Progenitor cell of endocrine pancreas (in vitro differentiated cells): ENCODE data around the gene FBXO4. TPM values are rescaled to one million over a fixed set of nuclear protein-coding genes. Genes with fewer than 3 reads are reported as not detected.

Experiments
- DNase-seq: peaks from one replicate; pipeline ENCODE4 v3.0.0; 2021; ENCODE audit warnings: low spot score; ENCODE audit not compliant: unreplicated experiment
- H3K27ac Mint-ChIP-seq: 2 replicates; pipeline ENCODE4 v1.8.0; 2021; ENCODE audit warnings: mild to moderate bottlenecking, moderate library complexity, mixed read lengths
- H3K27me3 Mint-ChIP-seq: 2 replicates; pipeline ENCODE4 v1.8.0; 2021; ENCODE audit warnings: mixed read lengths
- H3K36me3 Mint-ChIP-seq: 2 replicates; pipeline ENCODE4 v1.8.0; 2022; ENCODE audit warnings: mixed read lengths; ENCODE audit not compliant: insufficient read depth
- H3K4me1 Mint-ChIP-seq: 2 replicates; pipeline ENCODE4 v1.8.0; 2021; ENCODE audit warnings: low read depth, mixed read lengths
- H3K4me3 Mint-ChIP-seq: 2 replicates; pipeline ENCODE4 v1.8.0; 2021; ENCODE audit warnings: low read depth, mild to moderate bottlenecking, moderate library complexity, mixed read lengths
- H3K9me3 Mint-ChIP-seq: 2 replicates; pipeline ENCODE4 v1.8.0; 2021; ENCODE audit warnings: low read depth, mixed read lengths
- CTCF ChIP-seq: fragments of 200-600 bp; sonication (generic); IDR thresholded peaks from one replicate; pipeline ENCODE4 v1.5.0; 2021; ENCODE audit warnings: antibody characterized with exemption, mild to moderate bottlenecking; ENCODE audit not compliant: unreplicated experiment
- total RNA-seq: library from RNA; stranded (reverse); gene quantifications from 2 replicates; pipeline ENCODE4 v1.2.1, GENCODE V29; 2021

FBXO4 gene
- total RNA-seq, 1 donor from 2014 or later, result 6.9 TPM

GRCh38 chr5:41892031-41892430 is 33.0 kb upstream of the FBXO4 start:
- no peak for DNase-seq
- Mint-ChIP-seq H3K27me3 (peaks cover 17% of the 10 kb centered on the region), H3K36me3 (no peaks in the 10 kb centered on the region), H3K27ac (no peak overlapping the region), H3K4me1 (peaks cover 2% of the 10 kb centered on the region), H3K9me3 (peaks cover 4% of the 10 kb centered on the region), H3K4me3 (no peak overlapping the region)
- no peak for TF ChIP-seq CTCF

- Mint-ChIP-seq H3K4me3 (no peak overlapping the region), H3K36me3 (no peaks in the 10 kb centered on the region), H3K27me3 (peaks cover 20% of the 10 kb centered on the region), H3K9me3 (no peaks in the 10 kb centered on the region), H3K4me1 (peaks cover 2% of the 10 kb centered on the region), H3K27ac (no peak overlapping the region)
- no peak for DNase-seq
- TF ChIP-seq CTCF, result no peak
Observed at GRCh38 chr5:41893074-41893851, 31.8 kb upstream of the FBXO4 start.

- H3K27me3 Mint-ChIP-seq, result peaks cover 24% of the 10 kb centered on the region
- TF ChIP-seq CTCF, result no peak
- H3K9me3 Mint-ChIP-seq, result no peaks in the 10 kb centered on the region
- no peak overlapping the region for H3K27ac Mint-ChIP-seq
- no peaks in the 10 kb centered on the region for H3K36me3 Mint-ChIP-seq
- H3K4me3 Mint-ChIP-seq, result no peak overlapping the region
- DNase-seq, result no peak
- H3K4me1 Mint-ChIP-seq, result peaks cover 2% of the 10 kb centered on the region
Observed at GRCh38 chr5:41896230-41896629, 28.9 kb upstream of the FBXO4 start.

GRCh38 chr5:41903382-41903891 is 21.6 kb upstream of the FBXO4 start:
- peak overlapping the region; percentile 99 for H3K27ac Mint-ChIP-seq
- peak overlapping the region; percentile 87 for H3K4me3 Mint-ChIP-seq
- no peak for DNase-seq
- TF ChIP-seq CTCF, result no peak
- peaks cover 3% of the 10 kb centered on the region for H3K9me3 Mint-ChIP-seq
- peaks cover 10% of the 10 kb centered on the region for H3K4me1 Mint-ChIP-seq
- peaks cover 11% of the 10 kb centered on the region for H3K27me3 Mint-ChIP-seq
- H3K36me3 Mint-ChIP-seq, result peaks cover 2% of the 10 kb centered on the region

- peaks cover 11% of the 10 kb centered on the region for H3K27me3 Mint-ChIP-seq
- peaks cover 3% of the 10 kb centered on the region for H3K9me3 Mint-ChIP-seq
- peak within 1 kb of the TSS; percentile 87 for H3K4me3 Mint-ChIP-seq
- no peak for TF ChIP-seq CTCF
- peaks cover 10% of the 10 kb centered on the region for H3K4me1 Mint-ChIP-seq
- peak; percentile 97 for DNase-seq
- peaks cover 2% of the 10 kb centered on the region for H3K36me3 Mint-ChIP-seq
- H3K27ac Mint-ChIP-seq, result peak within 1 kb of the TSS; percentile 99
Observed at GRCh38 chr5:41903892-41904799, 20.9 kb upstream of the FBXO4 start, which contains the start of gene RIMOC1. Gene RIMOC1 (plus strand): TSS chr5:41904344. CDS start chr5:41904368, 24 bp downstream.
